Activated T-cell treated with anti-CD3 and anti-CD28 coated beads, Interleukin-2, amount 50 U/mL, for 48 hours (primary cell): ENCODE measurements around the gene ABO.
"Not testable (repeated sequence)": the region's sequence is repeated elsewhere in the genome, so short reads cannot be mapped to it uniquely, and the experiment has no call there.

Experiments used
- DNase-seq, 2 experiments: peaks; one replicate each; pipeline ENCODE4 v3.0.0-alpha.2; 2020

ABO gene

GRCh38 chr9:133286523-133286922 lies 11.5 kb upstream of the ABO start:
- DNase-seq = no peak

DNA sequence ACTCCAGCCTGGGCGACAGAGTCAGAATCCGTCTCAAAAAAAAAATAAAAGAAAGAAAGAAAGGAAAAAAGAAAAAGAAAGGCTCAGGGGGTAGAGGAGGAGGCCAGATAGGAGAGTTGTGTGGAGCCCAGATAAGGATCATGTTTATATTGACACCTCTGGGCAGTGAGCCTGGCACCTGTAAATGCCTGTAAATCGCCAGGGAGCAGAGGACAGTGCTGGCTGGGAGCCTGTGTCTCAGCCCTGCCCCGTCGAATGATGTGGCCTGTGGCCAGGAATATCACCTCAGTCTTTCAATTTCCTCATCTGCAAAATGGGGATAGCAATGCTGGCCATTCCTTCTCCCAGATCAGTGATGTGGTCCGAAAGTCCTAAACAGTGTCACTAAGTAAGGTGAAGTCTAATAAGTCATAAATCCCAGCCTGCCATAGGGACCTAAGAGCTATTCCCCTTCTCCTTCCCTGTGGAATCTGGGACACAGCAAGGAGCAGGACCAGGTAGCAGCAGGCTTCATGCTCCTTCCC lies 10.3 kb upstream of the ABO start:
- DNase-seq = no peak

GRCh38 chr9:133284362-133284761 lies 9.4 kb upstream of the ABO start:
- DNase-seq = no peak

- not testable (repeated sequence) for DNase-seq
Observed at GRCh38 chr9:133283255-133284032, 8.4 kb upstream of the ABO start.

DNA sequence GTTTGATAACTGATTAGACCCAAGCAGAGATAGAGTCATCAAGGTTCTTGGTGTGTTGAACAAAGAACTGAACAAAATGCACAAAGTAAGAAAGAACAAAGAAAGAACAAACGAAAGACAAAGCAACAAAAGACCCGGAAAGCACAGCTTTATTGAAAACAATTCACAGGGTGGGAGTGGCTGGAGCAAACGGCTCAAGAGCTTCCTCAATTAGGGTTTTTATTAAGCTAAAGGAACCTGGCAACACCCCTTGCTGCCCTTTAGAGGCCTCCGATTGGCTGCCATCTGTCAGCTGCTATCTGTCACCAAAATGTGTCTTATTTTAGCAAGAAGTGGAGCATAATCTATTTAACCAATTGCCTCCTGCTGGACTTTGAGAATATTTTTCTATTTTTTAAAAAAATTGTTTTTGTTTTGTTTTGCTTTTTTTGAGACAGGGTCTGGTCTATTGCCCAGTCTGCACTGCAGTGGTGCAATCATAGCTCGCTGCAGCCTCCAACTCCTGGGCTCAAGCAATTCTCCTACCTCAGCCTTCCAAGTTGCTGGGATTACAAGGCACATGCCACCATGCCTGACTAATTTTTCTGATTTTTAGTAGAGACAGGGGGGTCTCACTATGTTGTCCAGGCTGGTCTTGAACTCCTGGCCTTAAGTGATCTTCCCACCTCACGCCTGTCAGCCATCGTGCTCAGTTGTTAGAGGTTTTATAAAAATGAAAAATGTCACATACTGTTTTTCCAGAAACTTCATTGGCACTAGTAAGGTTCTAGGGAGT lies 7.7 kb upstream of the ABO start:
- DNase-seq = no peak

GRCh38 chr9:133280392-133280791 lies 5.4 kb upstream of the ABO start:
- no peak for DNase-seq

DNA sequence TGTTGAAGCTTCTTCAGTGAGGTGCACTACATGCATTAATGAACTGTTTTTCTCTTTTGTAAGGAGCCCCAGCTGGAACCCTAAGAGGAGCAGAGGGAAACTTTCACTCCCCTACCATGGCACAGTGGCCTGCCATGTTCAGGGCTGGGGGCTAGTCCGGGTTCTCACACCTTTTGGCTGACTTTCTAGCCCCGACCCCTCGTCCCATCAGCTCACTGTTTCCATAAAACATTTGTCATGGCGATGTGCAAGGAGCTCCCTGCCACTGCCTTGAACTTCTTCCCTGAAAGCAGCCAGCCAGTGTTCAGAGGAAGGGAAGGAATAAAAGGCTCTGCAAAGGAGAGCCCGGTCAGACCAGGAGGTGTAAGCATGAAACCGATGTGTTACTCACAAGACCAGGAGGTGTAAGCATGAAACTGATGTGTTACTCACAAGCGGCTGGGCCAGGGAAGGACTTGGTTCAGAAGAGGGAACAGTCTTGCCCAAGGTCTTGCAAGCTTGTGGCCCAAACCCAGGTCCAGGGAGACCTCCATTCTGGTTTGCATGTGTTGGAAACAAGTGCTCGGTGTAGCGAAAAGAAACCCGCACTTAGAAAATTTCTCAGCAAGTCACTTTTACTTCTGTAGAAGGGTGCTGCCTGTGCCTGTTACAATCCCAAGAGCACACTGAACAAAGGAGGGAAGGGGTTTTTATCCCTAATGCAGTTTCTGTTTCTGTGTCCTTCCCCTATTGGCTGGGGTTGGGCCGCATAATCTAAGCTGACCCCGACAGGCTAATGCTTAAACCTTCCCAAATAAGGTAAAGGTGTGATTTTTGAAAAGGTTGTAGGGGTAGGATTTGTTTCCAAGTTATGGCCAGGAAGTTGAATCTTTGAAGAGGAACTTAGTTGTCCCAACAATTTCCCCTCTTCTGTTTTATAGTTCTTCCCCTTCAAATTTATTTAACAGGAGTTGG lies 3.4 kb upstream of the ABO start:
- DNase-seq = no peak

DNA sequence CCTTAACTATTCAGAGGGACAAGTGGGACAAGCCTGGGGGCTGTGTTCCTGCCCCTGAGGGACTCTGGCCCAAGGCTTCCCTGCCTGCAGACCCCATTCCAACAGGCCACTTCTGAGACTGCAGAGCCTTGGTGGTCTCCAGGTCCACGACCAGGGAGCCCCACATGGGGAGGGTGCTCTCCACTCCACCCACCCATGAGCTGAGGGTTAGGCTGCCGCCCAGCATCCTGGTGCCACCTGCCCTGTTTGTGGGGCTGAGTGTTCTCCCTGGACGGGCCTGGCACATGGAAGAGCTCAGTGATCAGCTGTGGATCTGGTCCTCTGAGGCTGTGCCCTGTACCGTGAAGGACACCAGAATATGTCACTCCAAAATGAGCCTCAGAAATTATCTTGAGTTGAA lies 2.5 kb upstream of the ABO start:
- no peak for DNase-seq

DNA sequence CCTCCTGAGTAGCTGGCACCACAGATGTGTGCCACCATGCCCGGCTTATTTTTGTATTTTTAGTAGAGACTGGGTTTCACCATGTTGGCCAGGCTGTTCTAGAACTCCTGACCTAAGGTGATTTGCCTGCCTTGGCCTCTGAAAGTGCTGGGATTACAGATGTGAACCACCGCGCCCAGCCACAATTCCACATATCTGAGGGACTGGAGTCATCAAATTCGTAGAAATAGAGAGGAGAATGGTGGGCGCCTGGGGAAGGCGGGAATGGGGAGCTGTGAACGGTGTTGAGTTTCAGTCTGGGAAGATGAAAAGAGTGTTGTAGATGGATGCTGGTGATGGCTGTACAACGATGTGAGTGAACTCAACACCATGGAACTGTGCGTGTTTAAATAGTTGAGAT lies 1.9 kb upstream of the ABO start:
- no peak for DNase-seq

- no peak for DNase-seq
Observed at GRCh38 chr9:133276001-133276884, 1.2 kb upstream of the ABO start.

DNA sequence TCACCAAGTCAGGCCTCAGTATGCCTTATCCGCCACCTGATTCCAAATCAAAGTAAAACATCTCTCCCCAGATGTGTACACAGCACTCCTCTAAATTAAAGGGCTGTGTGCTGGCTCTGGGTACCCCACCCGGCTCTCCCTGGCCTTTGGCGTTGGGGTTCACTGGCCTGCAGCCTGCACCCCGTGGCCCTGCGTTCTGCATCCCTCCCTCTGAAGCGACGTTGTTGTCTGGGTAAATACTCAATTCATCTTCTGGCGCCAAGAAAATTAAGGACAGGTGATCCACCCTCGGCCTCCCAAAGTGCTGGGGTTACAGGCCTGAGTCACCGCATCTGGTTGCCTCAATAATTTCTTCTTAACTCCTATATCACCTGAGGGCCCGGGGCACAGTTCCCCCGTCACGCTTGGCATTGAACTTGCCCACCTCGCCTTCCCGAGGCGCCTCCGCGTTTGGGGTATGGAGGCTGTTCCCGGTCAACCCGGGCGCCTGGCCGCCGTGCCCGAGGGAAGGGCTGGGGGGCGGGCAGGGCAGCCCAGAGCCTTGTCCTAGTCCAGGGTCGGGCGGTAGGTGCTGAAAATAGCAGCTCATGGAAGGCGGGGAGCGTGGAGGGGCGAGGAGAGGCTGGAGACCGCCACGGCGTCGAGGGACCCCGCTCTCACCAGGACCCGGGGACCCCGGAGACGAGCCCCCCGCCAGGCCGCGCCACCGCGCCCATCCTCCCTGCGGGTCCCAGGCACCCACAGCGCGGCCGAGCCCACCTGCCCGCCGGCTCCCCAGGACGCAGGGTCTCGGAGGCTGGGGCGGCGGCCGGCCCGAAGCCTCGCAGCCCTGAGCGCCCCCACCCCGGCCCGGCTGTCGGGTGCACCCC lies 531 bp downstream of the ABO start:
- no peak for DNase-seq

GRCh38 chr9:133273819-133274218 lies 1.2 kb downstream of the ABO start:
- DNase-seq = no peak

GRCh38 chr9:133273098-133273497 lies 1.9 kb downstream of the ABO start:
- no peak for DNase-seq

DNA sequence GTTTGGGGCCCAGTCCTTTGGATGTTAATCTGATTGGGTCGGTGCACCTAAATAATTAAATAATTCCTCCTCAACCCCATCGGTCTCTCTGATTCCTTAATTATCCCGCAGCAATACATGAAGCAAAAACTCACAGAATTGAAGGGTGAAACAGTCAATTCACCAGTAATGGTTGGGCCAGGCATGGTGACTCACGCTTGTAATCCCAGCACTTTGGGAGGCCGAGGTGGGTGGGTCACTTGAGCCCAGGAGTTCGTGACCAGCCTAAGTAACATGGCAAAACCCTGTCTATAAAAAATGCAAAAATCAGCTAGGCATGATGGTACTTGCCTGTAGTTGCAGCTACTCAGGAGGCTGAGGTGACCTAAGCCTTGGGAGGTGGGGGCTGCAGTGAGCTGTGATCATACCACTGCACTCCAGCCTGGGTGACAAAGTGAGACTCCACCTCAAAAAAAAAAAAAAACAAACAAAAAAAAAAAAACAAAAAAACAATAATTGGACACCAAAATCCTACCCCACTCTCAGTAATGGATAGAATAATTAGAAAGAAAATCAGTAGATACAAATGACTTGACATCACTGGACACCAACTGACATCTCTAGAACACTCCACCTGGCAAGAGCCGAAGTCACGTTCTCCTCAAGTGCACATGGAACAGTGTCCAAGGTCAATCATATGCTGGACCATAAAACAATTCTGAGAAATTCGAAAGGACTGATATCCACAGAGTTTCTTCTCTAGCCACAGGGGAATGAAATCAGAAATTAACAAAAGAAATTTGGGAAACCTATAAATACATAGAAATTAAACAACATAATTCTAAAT lies 5.3 kb downstream of the ABO start:
- no peak for DNase-seq

DNA sequence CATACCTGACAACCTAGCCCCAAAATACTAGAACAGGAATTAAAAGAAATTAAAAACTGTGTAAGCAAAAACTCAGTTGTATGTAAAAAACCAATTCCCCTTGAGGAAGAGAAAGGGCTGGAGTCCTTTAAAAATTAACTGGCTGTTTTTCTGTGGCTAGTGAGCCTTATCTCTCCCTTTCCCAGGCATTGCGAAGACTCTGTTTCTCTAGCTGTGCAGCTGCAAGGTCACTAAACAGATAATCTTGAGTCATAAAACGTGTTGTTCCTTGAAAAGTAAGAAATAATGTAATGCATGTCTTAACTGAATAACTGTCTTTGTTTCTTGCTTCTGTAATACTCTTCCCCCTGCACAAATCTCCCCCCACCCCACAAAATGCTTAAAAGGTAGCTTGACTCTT lies 5.9 kb downstream of the ABO start:
- not testable (repeated sequence) for DNase-seq

GRCh38 chr9:133268335-133269056 lies 6.5 kb downstream of the ABO start:
- DNase-seq = no peak

GRCh38 chr9:133264235-133264764 lies 10.7 kb downstream of the ABO start:
- DNase-seq = no peak

GRCh38 chr9:133263557-133263956 lies 11.4 kb downstream of the ABO start:
- no peak for DNase-seq

- DNase-seq = no peak
Observed at GRCh38 chr9:133262226-133262625, 12.8 kb downstream of the ABO start.
